GM21367 (cell line): ENCODE measurements around the gene PRKAB2.
"Not testable (repeated sequence)": the region's sequence is repeated elsewhere in the genome, so short reads cannot be mapped to it uniquely, and the experiment has no call there.

Experiments used
- ATAC-seq: cut with Tn5 transposase; IDR thresholded peaks from one replicate; pipeline ENCODE4 v1.9.1; 2021; ENCODE audit not compliant: unreplicated experiment

PRKAB2 gene

GRCh38 chr1:147111381-147112130 lies 60.7 kb downstream of the PRKAB2 start:
- ATAC-seq, result no peak

GRCh38 chr1:147110872-147111271 lies 61.4 kb downstream of the PRKAB2 start:
- no peak for ATAC-seq

- no peak for ATAC-seq
Measured at GRCh38 chr1:147110434-147110833, 61.8 kb downstream of the PRKAB2 start.

GRCh38 chr1:147109762-147110161 lies 62.5 kb downstream of the PRKAB2 start:
- ATAC-seq, result no peak

GRCh38 chr1:147109041-147109440 lies 63.2 kb downstream of the PRKAB2 start:
- ATAC-seq, result no peak

GRCh38 chr1:147106407-147106881 lies 65.8 kb downstream of the PRKAB2 start:
- not testable (repeated sequence) for ATAC-seq

GRCh38 chr1:147105909-147106308 lies 66.4 kb downstream of the PRKAB2 start:
- ATAC-seq, result no peak
